Measurements from ENCODE around the gene INTS11. TPM values are rescaled to one million over a fixed set of nuclear protein-coding genes. Genes with fewer than 3 reads are reported as not detected.

The INTS11 gene
- total and polyA plus RNA-seq, 9 of the 15 experiments (the other 6 are each of a cell fraction or from before 2014, with no cell fraction given), result 3.6 to 183 (median 110) TPM

- Histone ChIP-seq H3K9ac (ENCODE audit: insufficient read depth in 1 of 2, low read depth in 2 of 2, low read length in 2 of 2) (peak overlapping the region; percentile 10 to 98; a peak in 3 of 4 replicates), H3K27ac (ENCODE audit: extremely low read depth, low read depth, low read length) (peak overlapping the region; percentile 46; the same call in 2 of the 3 replicates), H3K79me2 (ENCODE audit: control insufficient read depth, insufficient read depth, low read length) (peaks cover 65% of the 10 kb centered on the region), H3K36me3 (ENCODE audit: control insufficient read depth, insufficient read depth, low read length) (peaks cover 47% of the 10 kb centered on the region; the same call in 2 of the 3 replicates), H3K4me2 (ENCODE audit: insufficient read depth, low read length) (no peak overlapping the region), H3K27me3 (ENCODE audit: control insufficient read depth in 2 of 2, insufficient read depth in 2 of 2, low read length in 2 of 2) (no peaks in the 10 kb centered on the region), H4K20me1 (replicated peaks; ENCODE audit: control insufficient read depth, insufficient read depth, low read length) (peaks cover 47% of the 10 kb centered on the region; the same call in 1 of the 2 replicates), H3K4me1 (replicated peaks in 1 of 2; ENCODE audit: control insufficient read depth in 2 of 2, insufficient read depth in 2 of 2, low read length in 2 of 2) (peaks cover 9 to 86% of the 10 kb centered on the region in 2 experiments; a peak in 3 of 5 replicates), H3K4me3 (no peak overlapping the region), H3K9me1 (ENCODE audit: control insufficient read depth, insufficient read depth, low read length) (peaks cover 8% of the 10 kb centered on the region), H2AFZ (ENCODE audit: low read depth, low read length) (no peak overlapping the region), H3K9me3 (replicated peaks; ENCODE audit: control insufficient read depth, insufficient read depth, low read depth, low read length) (0 out of 2 replicates have a peak, but pooled peaks cover 2% of the 10 kb centered on the region)
- in situ Hi-C loops (cut with MboI), result no loop called here
- ChIA-PET POLR2A (interaction anchor here (0.6 to 4.8 kb wide), 6 partner anchors 8 to 447 kb away, joined by 3 to 22 read pairs (median 8); partner anchors contain the start of gene AURKAIP1), CTCF (ENCODE audit: low intra/inter-chr PET ratio) (no interaction called here)
- ATAC-seq (no peak), DNase-seq (ENCODE audit: extremely low read depth in 1 of 4, low spot score in 3 of 4) (no peak), FAIRE-seq (no peak)
- WGBS (ENCODE audit: insufficient coverage, low coverage, missing lambda C conversion rate), result 79% methylated on average over 15 of the region's 16 CpGs
- intact Hi-C loops (cut with micrococcal nuclease), result no loop called here
- BruUV-seq (replicated peaks), result no TSS peak
- TF ChIP-seq NFIC (IDR thresholded peaks at IDR 0.05) (0 out of 2 replicates have a peak, but pooled peaks have one; percentile 18), PCBP1 (IDR thresholded peaks at IDR 0.05; ENCODE audit: low read depth, low read length, poor library complexity, severe bottlenecking) (peak; percentile 17), ZNF75A (CRISPR knock-in tag; IDR thresholded peaks at IDR 0.05) (no peak), FIP1L1 (IDR thresholded peaks at IDR 0.05; ENCODE audit: low read depth, low read length, poor library complexity, severe bottlenecking) (no peak), CREBBP (IDR thresholded peaks at IDR 0.05; ENCODE audit: low read depth, low read length) (no peak), SREBF2 (CRISPR knock-in tag; IDR thresholded peaks at IDR 0.05) (no peak), CREB1 (IDR thresholded peaks at IDR 0.05) (no peak), CREB1 (CRISPR knock-in tag; IDR thresholded peaks at IDR 0.05) (no peak), ZNF79 (CRISPR knock-in tag; IDR thresholded peaks at IDR 0.05; ENCODE audit: low read depth) (no peak), HNRNPLL (IDR thresholded peaks at IDR 0.05; ENCODE audit: low read depth, low read length, poor library complexity, severe bottlenecking) (no peak), SRSF1 (IDR thresholded peaks at IDR 0.05; ENCODE audit: low read depth, low read length) (no peak), POLR2G (IDR thresholded peaks at IDR 0.05; ENCODE audit: low read depth, low read length) (peak; percentile 4; the same call in 1 of the 2 replicates), RBFOX2 (IDR thresholded peaks at IDR 0.05; ENCODE audit: low read depth, low read length) (peak; percentile 14), TEAD4 (IDR thresholded peaks at IDR 0.05; ENCODE audit: low read length) (no peak), TEAD4 (CRISPR knock-in tag; IDR thresholded peaks at IDR 0.05; ENCODE audit: borderline replicate concordance) (no peak), SLC30A9 (CRISPR knock-in tag; IDR thresholded peaks at IDR 0.05) (no peak), ZNF507 (tag; conservative IDR thresholded peaks at IDR 0.05) (no peak), MAFG (tag; conservative IDR thresholded peaks at IDR 0.05) (no peak), ZBTB9 (CRISPR knock-in tag; IDR thresholded peaks at IDR 0.05) (no peak), CAMTA2 (CRISPR knock-in tag; conservative IDR thresholded peaks at IDR 0.05) (no peak), MCM2 (IDR thresholded peaks at IDR 0.05; ENCODE audit: low read depth) (no peak), MYNN (IDR thresholded peaks at IDR 0.05) (no peak), MYNN (CRISPR knock-in tag; IDR thresholded peaks at IDR 0.05) (no peak), GMEB1 (CRISPR knock-in tag; IDR thresholded peaks at IDR 0.05) (no peak)
These were observed 20.9 kb upstream of the INTS11 start for GRCh38 chr1:1345384-1345783.

Measured in K562 (cell line).